CD14-positive monocyte (primary cell): ENCODE results near the gene ESCO1. TPM values are rescaled to one million over a fixed set of nuclear protein-coding genes. Genes with fewer than 3 reads are reported as not detected.

Source experiments
- DNase-seq, 3 donors: peaks; one replicate each; pipeline ENCODE4 v3.0.0-alpha.2; 2011 to 2022
- H2AFZ ChIP-seq: 2 replicates; pipeline ENCODE4 v1.6.0; 2012; ENCODE audit warnings: mild to moderate bottlenecking, low read depth, low read length, inconsistent platforms; ENCODE audit not compliant: insufficient read depth, poor library complexity, severe bottlenecking
- H3K27ac ChIP-seq, 2 donors: 1 replicate in 1 of 2; 2 replicates in 1 of 2; pipeline ENCODE4 v1.5.1; 2012 to 2013; ENCODE audit warnings: low read length in 2 of 2, control low read depth in 1 of 2, inconsistent platforms in 1 of 2, low read depth in 1 of 2, mild to moderate bottlenecking in 1 of 2
- H3K27me3 ChIP-seq, 2 donors: one replicate each; pipeline versions ENCODE4 v1.6.0 to v1.6.1; 2011 to 2013; ENCODE audit warnings: low read length in 2 of 2; ENCODE audit not compliant: control insufficient read depth in 2 of 2, insufficient read depth in 2 of 2
- H3K36me3 ChIP-seq, 2 donors: replicated peaks in 1 of 2; 1 replicate in 1 of 2; 2 replicates in 1 of 2; pipeline versions ENCODE4 v1.5.1 to v1.6.1; 2012 to 2013; ENCODE audit warnings: low read length in 2 of 2, control low read depth in 1 of 2, inconsistent platforms in 1 of 2, mild to moderate bottlenecking in 1 of 2; ENCODE audit not compliant: insufficient read depth in 2 of 2, control insufficient read depth in 1 of 2
- H3K4me1 ChIP-seq, 2 donors: 1 replicate in 1 of 2; 2 replicates in 1 of 2; pipeline versions ENCODE4 v1.5.1 to v1.6.1; 2012 to 2013; ENCODE audit warnings: low read length in 2 of 2, control low read depth in 1 of 2, inconsistent platforms in 1 of 2, mild to moderate bottlenecking in 1 of 2, moderate library complexity in 1 of 2; ENCODE audit not compliant: insufficient read depth in 2 of 2, control insufficient read depth in 1 of 2
- H3K4me2 ChIP-seq: replicated peaks from 2 replicates; pipeline ENCODE3; 2012; ENCODE audit warnings: low read length, moderate library complexity, mild to moderate bottlenecking; ENCODE audit not compliant: poor library complexity, severe bottlenecking; ENCODE audit errors: extremely low read depth
- H3K4me3 ChIP-seq, 3 experiments: fragments of 200-600 bp in 1 of 3; sonication (generic) in 1 of 3; replicated peaks in 1 of 3; 1 replicate in 2 of 3; 2 replicates in 1 of 3; pipeline ENCODE4 v1.5.1; 2011 to 2013; ENCODE audit warnings: low read length in 3 of 3, mild to moderate bottlenecking in 3 of 3, control low read depth in 2 of 3, low read depth in 2 of 3, inconsistent platforms in 1 of 3, moderate library complexity in 1 of 3
- H3K79me2 ChIP-seq: 2 replicates; pipeline ENCODE4 v1.6.0; 2012; ENCODE audit warnings: mild to moderate bottlenecking, control low read depth, inconsistent platforms, low read length, moderate library complexity; ENCODE audit not compliant: insufficient read depth
- H3K9ac ChIP-seq: 2 replicates; pipeline ENCODE4 v1.6.0; 2017; ENCODE audit warnings: low read length, mild to moderate bottlenecking; ENCODE audit not compliant: insufficient read depth, poor library complexity, severe bottlenecking
- H3K9me3 ChIP-seq, 2 donors: replicated peaks in 1 of 2; 1 replicate in 1 of 2; 2 replicates in 1 of 2; pipeline versions ENCODE4 v1.5.1 to v1.6.1; 2012 to 2013; ENCODE audit warnings: low read length in 2 of 2, control low read depth in 1 of 2; ENCODE audit not compliant: control insufficient read depth in 1 of 2, insufficient read depth in 1 of 2
- H4K20me1 ChIP-seq: 2 replicates; pipeline ENCODE4 v1.6.0; 2012; ENCODE audit warnings: mild to moderate bottlenecking, low read length, control low read depth, moderate library complexity; ENCODE audit not compliant: insufficient read depth
- H3K27ac Mint-ChIP-seq, 7 donors: one replicate each; pipeline ENCODE4 v1.8.0; 2020; ENCODE audit warnings: mild to moderate bottlenecking in 7 of 7, mixed read lengths in 7 of 7, moderate library complexity in 6 of 7, inconsistent platforms in 2 of 7
- H3K27me3 Mint-ChIP-seq, 3 donors: one replicate each; pipeline ENCODE4 v1.8.0; 2021 to 2022; ENCODE audit warnings: low read depth in 3 of 3, mild to moderate bottlenecking in 3 of 3, mixed read lengths in 3 of 3, moderate library complexity in 3 of 3, inconsistent platforms in 1 of 3
- H3K36me3 Mint-ChIP-seq, 2 donors: one replicate each; pipeline ENCODE4 v1.8.0; 2020; ENCODE audit warnings: mixed read lengths in 2 of 2, inconsistent platforms in 1 of 2, mild to moderate bottlenecking in 1 of 2
- H3K4me1 Mint-ChIP-seq: one replicate; pipeline ENCODE4 v1.8.0; 2020; ENCODE audit warnings: mild to moderate bottlenecking, mixed read lengths
- H3K4me3 Mint-ChIP-seq, 2 donors: one replicate each; pipeline ENCODE4 v1.8.0; 2020; ENCODE audit warnings: mild to moderate bottlenecking in 2 of 2, mixed read lengths in 2 of 2, moderate library complexity in 1 of 2
- H3K9me3 Mint-ChIP-seq, 7 donors: one replicate each; pipeline ENCODE4 v1.8.0; 2020 to 2022; ENCODE audit warnings: mixed read lengths in 7 of 7, mild to moderate bottlenecking in 6 of 7, moderate library complexity in 6 of 7, inconsistent platforms in 2 of 7
- CTCF ChIP-seq: fragments of 200-600 bp; IDR thresholded peaks from one replicate; pipeline ENCODE4 v1.8.0; 2022; ENCODE audit warnings: antibody characterized with exemption, mild to moderate bottlenecking
- WGBS: methylation state at CpG from one replicate; pipeline ENCODE4 v1.1.5; 2013; ENCODE audit warnings: missing lambda C conversion rate; ENCODE audit not compliant: insufficient coverage; 5-methylcytosine and 5-hydroxymethylcytosine counted together
- intact Hi-C, 2 donors: fragments of 100-400 bp; cut with micrococcal nuclease; formaldehyde crosslinking; loops; one replicate each; pipeline versions ENCODE4 v1.15.0 to v1.15.1; 2023
- polyA plus RNA-seq, 3 donors: library from polyadenylated mRNA; depleted of rRNA in 1 of 3; unstranded in 2 of 3; stranded (reverse) in 1 of 3; fragments of 300-500 nt in 2 of 3; fragments of >200 nt in 1 of 3; fragmentation: Illumina TruSeq in 2 of 3; gene quantifications; 1 replicate in 2 of 3; 2 replicates in 1 of 3; pipeline ENCODE4 v1.2.3, GENCODE V29; 2012 to 2021

Gene ESCO1
- polyA plus RNA-seq, 3 donors: 1.3 to 6.1 (median 2.5) TPM

- no peak overlapping the region for H3K4me3 ChIP-seq
- H3K9ac ChIP-seq: no peak overlapping the region
- H3K36me3 ChIP-seq: peaks cover 12 to 32% of the 10 kb centered on the region in 2 donors
- Mint-ChIP-seq H3K36me3 (peaks cover 17 to 38% of the 10 kb centered on the region in 2 donors), H3K9me3 (peaks cover 0 to 12% (median 0%) of the 10 kb centered on the region in 7 donors), H3K27me3 (peaks cover 0 to 2% (median 0%) of the 10 kb centered on the region in 3 donors), H3K27ac (no peak overlapping the region), H3K4me1 (no peaks in the 10 kb centered on the region), H3K4me3 (no peak overlapping the region)
- no peak overlapping the region for H2AFZ ChIP-seq
- H3K4me2 ChIP-seq: no peak overlapping the region
- intact Hi-C loops: no loop called here
- no peaks in the 10 kb centered on the region for H3K27me3 ChIP-seq
- peaks cover 68% of the 10 kb centered on the region for H4K20me1 ChIP-seq
- WGBS: 95% methylated on average over 2 of the region's 5 CpGs
- no peaks in the 10 kb centered on the region for H3K4me1 ChIP-seq
- no peak for TF ChIP-seq CTCF
- H3K9me3 ChIP-seq: no peaks in the 10 kb centered on the region
- DNase-seq: no peak
- no peak overlapping the region for H3K27ac ChIP-seq
- H3K79me2 ChIP-seq: peaks cover 73% of the 10 kb centered on the region
Measured at GRCh38 chr18:21584391-21584790, 16.1 kb downstream of the ESCO1 start.

- WGBS: no CpG with 5 or more reads among the region's 4 CpGs
- Histone ChIP-seq H3K36me3 (peaks cover 58 to 63% of the 10 kb centered on the region in 2 donors), H3K27ac (no peak overlapping the region), H3K4me3 (no peak overlapping the region), H3K4me2 (no peak overlapping the region), H3K9me3 (no peaks in the 10 kb centered on the region), H3K9ac (no peak overlapping the region), H3K27me3 (no peaks in the 10 kb centered on the region), H4K20me1 (peaks cover 12% of the 10 kb centered on the region), H2AFZ (no peak overlapping the region), H3K79me2 (peaks cover 6% of the 10 kb centered on the region), H3K4me1 (no peaks in the 10 kb centered on the region)
- no peak overlapping the region for H3K4me3 Mint-ChIP-seq
- no peak for TF ChIP-seq CTCF
- H3K9me3 Mint-ChIP-seq: no peaks in the 10 kb centered on the region
- no peak for DNase-seq
- no peaks in the 10 kb centered on the region for H3K4me1 Mint-ChIP-seq
- H3K36me3 Mint-ChIP-seq: peaks cover 67 to 86% of the 10 kb centered on the region in 2 donors
- intact Hi-C loops: loop anchor here in 1 of 2 donors (2.0 kb wide), 1 partner anchor 45 kb away; no protein-coding TSS in a partner anchor
- H3K27ac Mint-ChIP-seq: no peak overlapping the region
- H3K27me3 Mint-ChIP-seq: no peaks in the 10 kb centered on the region
Measured at GRCh38 chr18:21575656-21576055, 24.8 kb downstream of the ESCO1 start.
